ENCODE results near the gene TANGO2. TPM values are rescaled to one million over a fixed set of nuclear protein-coding genes. Genes with fewer than 3 reads are reported as not detected.
A peak's percentile ranks its signal among the peaks of the same experiment; 100 is the strongest.

TANGO2 gene
- polyA plus RNA-seq, 1 of the 3 experiments (the other 2 are of a cell fraction) = 20.7 TPM

DNA sequence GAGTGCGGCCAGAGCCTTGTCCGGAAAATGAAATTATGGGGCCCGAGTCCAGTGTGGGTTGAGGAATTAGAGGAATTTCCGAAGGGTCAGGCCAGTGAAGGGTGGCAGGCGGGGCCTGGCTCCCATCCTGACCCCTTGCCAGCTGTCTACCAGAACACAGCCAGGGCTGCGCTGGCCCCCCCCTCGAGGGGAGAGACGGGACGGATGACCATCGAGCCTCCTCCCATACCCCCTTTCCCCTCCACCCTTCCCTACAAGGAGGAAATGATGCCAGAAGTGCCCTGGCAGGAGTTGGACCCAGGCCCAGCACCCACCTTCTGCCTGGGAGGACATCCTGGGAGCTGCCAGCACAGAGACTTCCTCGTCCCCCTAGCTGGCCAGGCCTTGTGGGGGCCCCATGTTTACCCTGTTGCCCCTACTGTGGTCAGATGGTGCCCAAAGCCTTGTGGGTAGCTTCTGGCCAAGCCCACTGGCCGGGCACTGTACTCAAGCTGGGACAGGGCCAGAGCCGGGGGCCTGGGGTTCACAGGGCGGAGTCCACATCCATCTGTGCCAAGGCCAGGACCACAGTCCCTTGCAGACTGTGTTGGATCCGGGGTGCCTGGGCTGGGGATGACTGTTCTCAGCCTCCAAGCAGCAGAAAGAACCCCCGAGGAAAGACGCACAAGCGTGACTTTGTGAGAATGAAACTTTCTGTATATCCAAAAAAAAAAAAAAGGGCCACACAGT is 25.1 kb upstream of the TANGO2 start (continued):
- TF ChIP-seq YY1 (IDR thresholded peaks at IDR 0.05; ENCODE audit: low read depth) = no peak
- no peak for TF ChIP-seq GATA2 (CRISPR knock-in tag; IDR thresholded peaks at IDR 0.05)

- DNase-seq = peak; percentile 89
- no peaks in the 10 kb centered on the region for H3K9me3 ChIP-seq
- no peaks in the 10 kb centered on the region for H3K79me2 ChIP-seq (ENCODE audit: insufficient read depth)
- ChIA-PET CTCF (interaction anchor here (0.6 to 5.5 kb wide), 6 partner anchors 10 to 533 kb away, joined by 3 to 70 read pairs (median 5); no protein-coding TSS in a partner anchor), POLR2A (interaction anchor here (0.7 kb wide), 1 partner anchor 82 kb away, joined by 3 read pairs; no protein-coding TSS in a partner anchor)
- no peaks in the 10 kb centered on the region for H3K27me3 ChIP-seq (ENCODE audit: insufficient read depth)
- no peaks in the 10 kb centered on the region for H3K36me3 ChIP-seq (replicated peaks in 1 of 2; ENCODE audit: control insufficient read depth in 1 of 2, insufficient read depth in 2 of 2, low read length in 1 of 2)
- peak overlapping the region in 1 of 2 experiments; percentile 97; a peak in 2 of 4 replicates for H3K27ac ChIP-seq (ENCODE audit: low read depth in 2 of 2, low read length in 1 of 2)
- H3K9ac ChIP-seq = no peak overlapping the region
- H3K4me2 ChIP-seq = 0 out of 2 replicates have a peak overlapping the region, but pooled peaks have one; percentile 17
- H2AFZ ChIP-seq (ENCODE audit: low read depth) = no peak overlapping the region
- no peaks in the 10 kb centered on the region for H4K20me1 ChIP-seq (ENCODE audit: insufficient read depth)
- no peak overlapping the region for H3K4me3 ChIP-seq (ENCODE audit: low read depth in 2 of 2, low read length in 1 of 2)
- no peaks in the 10 kb centered on the region for H3K9me2 ChIP-seq
- H3K4me1 ChIP-seq (ENCODE audit: control insufficient read depth in 1 of 2, insufficient read depth in 2 of 2, low read depth in 1 of 2, low read length in 1 of 2) = peaks cover 0 to 82% of the 10 kb centered on the region in 2 experiments; a peak in 2 of 4 replicates
- 76% methylated on average over 10 of the region's 12 CpGs for WGBS (ENCODE audit: low lambda C conversion rate)
- no peaks in the 10 kb centered on the region for H3F3A ChIP-seq (replicated peaks; ENCODE audit: insufficient read depth)
- TF ChIP-seq SIN3A (IDR thresholded peaks at IDR 0.05; ENCODE audit: borderline replicate concordance, low read depth, low read length) (no peak), RXRA (IDR thresholded peaks at IDR 0.05; ENCODE audit: borderline replicate concordance, low read depth) (no peak), FOXM1 (IDR thresholded peaks at IDR 0.05; ENCODE audit: low read depth) (no peak), EZH2phosphoT487 (IDR thresholded peaks at IDR 0.05; ENCODE audit: borderline replicate concordance, low read depth) (no peak), FOXJ3 (CRISPR knock-in tag; IDR thresholded peaks at IDR 0.05) (peak; percentile 95), FOSL2 (IDR thresholded peaks at IDR 0.05; ENCODE audit: borderline replicate concordance, low read depth) (no peak), MXI1 (IDR thresholded peaks at IDR 0.05; ENCODE audit: low read depth, low read length) (peak; percentile 77), CHD2 (IDR thresholded peaks at IDR 0.05; ENCODE audit: low read length, partially characterized antibody) (peak; percentile 87), TCF12 (IDR thresholded peaks at IDR 0.05) (peak; percentile 17; the same call in 1 of the 2 replicates), RCOR1 (IDR thresholded peaks at IDR 0.05; ENCODE audit: low read length) (peak; percentile 84), EP300 (IDR thresholded peaks at IDR 0.05; ENCODE audit: borderline replicate concordance in 1 of 2, low read depth in 1 of 2, low read length in 1 of 2) (peak in 1 of 2 experiments; percentile 97; a peak in 2 of 4 replicates), SMC3 (IDR thresholded peaks at IDR 0.05; ENCODE audit: low read depth, low read length) (peak; percentile 16; the same call in 1 of the 2 replicates), GATA2 (CRISPR knock-in tag; IDR thresholded peaks at IDR 0.05) (peak; percentile 80)
Observed at GRCh38 chr22:19996694-19997384, 24.1 kb upstream of the TANGO2 start.
